GM18870 (cell line): ENCODE measurements around the gene PNN.

Experiments
- ATAC-seq: cut with Tn5 transposase; IDR thresholded peaks from one replicate; pipeline ENCODE4 v1.9.1; 2021; ENCODE audit warnings: moderate library complexity; ENCODE audit not compliant: unreplicated experiment

PNN gene

DNA sequence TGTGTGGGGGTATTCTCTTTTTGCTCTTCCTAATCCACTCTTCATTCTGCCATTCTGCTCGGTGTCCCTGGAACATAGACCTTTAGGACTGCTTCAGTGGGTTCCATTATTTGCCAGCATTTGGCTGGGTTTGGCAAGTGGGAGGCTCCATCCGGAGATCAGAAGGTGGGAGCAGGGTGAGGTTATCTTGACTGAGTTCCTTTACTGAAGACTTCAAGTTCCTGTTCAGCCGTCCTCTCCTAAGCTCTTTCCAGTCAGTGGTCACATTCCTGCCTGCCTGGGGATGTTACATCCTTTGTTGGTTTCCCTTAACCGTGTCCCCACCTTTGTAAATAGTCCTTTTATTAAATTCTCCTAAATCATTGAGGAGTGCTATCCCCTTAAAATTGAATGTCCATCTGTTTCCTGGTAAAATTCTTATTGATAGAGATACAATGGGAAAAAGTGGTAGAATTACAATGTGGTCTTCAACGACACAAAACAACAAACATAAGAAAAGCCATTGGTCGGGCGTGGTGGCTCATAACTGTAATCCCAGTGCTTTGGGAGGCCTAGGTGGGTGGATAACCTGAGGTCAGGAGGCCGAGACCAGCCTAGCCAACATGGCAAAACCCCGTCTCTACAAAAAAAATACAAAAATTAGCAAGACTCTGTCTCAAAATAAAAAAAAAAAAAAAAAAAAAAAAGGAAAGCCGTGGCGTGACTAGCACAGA, 53.6 kb downstream of the PNN start:
- ATAC-seq: peak; percentile 0

DNA sequence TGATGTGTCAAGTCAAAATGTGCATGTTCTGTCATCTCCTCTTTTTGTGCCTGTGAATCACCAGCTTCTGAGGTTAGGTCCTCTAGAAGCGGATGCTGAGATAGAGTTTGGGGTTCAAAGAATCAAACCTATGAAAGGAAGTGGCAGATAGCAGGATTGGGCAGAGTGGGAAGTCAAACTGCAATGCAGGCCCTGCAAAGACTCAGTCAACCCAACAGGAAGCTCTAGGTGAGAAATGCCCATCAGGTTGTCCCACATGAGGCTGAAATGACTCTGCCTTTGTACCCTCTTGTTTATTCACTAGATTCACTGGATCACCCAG, 54.1 kb downstream of the PNN start:
- ATAC-seq: peak; percentile 62

DNA sequence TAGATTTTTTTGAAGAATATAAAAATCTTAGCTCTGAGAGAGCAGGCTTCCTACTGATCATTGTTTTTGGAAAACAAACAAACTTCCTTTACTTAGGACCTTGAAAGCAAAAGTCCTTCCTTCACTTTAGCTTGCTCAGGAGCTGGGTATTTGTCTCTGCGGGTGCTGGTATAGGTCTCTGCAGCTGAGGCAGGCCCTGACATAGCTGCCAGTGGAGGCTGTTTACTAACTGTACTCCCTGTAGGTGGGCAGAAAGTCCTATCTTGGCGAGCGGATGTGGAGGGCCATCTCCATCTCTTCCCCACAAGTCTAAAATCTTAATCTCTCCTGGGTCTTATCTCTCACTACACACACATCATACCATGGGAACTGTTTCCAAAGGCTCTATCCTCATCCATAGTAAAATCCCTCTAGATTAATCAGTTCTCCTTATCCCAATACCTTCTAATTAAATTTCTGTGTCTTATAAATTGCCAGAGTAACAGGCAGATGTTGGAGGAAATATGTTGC, 54.6 kb downstream of the PNN start:
- ATAC-seq: no peak

DNA sequence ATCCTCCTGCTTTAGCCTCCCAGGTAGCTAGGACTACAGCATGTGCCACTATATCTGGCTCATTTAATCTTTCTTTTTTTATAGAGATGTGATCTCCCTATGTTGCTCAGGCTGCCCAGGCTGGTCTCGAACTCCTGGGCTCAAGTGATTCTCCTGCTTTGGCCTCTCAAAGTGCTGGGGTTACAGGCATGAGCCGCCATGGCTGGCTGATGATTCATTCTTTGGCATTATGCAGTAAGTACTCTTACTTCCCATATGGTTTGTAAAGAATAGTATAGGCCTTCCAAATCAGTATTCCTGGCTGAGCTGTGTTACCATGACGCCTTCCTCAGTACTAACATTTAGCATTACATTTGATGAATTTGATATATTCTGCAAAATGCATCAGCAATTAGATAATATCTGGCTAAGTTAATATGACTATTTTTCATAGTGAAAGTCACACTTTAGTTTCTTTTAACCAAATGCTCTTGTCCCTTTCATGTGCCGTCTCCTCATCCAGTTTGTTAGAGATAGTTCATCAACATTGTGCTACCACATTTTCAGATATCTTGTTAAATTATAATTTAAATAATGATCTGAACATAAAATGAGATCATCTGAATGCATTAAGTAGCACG, 55.5 kb downstream of the PNN start:
- ATAC-seq: no peak

DNA sequence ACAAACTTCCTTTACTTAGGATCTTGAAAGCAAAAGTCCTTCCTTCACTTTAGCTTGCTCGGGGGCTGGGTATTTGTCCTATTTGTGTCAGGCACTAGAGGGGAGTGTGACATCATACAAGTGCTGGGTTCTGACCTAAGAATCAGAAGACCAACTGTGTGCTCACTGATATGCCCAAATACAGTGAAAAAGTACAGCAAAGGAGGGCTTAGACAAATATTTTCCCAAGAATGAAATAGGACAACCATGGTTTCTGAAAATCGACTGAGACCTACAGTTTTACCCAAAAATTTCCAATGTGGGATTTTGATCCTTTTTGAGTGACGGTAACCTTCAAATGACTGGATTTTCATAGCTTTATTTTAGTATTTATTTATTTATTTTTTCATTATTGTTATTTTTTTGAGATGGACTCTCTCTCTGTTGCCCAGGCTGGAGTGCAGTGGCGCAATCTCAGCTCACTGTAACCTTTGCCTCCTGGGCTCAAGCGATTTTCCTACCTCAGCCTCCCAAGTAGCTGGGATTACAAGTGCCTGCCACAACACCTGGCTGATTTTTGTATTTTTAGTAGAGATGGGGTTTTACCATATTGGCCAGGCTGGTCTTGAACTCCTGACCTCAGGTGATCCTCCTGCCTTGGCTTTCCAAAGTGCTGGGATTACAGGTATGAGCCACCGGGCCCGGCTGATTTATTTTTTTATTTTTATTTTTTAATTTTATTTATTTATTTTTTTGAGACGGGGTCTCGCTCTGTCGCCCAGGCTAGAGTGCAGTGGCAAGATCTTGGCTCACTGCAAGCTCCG, 56.9 kb downstream of the PNN start:
- peak; percentile 52 for ATAC-seq
